ENCODE results near the gene GALNTL6.

GALNTL6 gene

DNA sequence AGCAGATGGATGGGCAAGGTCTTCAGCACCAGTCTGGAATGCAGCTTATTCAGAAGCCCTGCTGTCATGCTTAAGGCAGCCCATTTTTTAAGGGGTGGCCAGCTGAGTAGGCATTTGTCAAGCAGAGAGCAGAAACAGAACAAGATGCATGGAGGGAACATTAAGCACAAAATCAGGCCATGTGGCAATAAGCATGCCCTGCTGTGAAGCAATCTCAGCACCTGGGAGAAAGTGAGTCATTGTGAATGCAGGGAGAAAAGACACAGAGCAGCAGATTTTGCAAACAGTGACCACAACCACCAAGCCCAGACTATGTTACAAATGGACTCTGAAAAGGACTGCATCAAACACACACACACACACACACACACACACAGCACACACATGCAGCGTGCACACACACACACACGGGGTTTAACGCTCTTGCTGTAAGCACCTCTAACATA lies 1261.3 kb downstream of the GALNTL6 start:
- peak; percentile 11 for DNase-seq (ENCODE audit: low spot score)

DNA sequence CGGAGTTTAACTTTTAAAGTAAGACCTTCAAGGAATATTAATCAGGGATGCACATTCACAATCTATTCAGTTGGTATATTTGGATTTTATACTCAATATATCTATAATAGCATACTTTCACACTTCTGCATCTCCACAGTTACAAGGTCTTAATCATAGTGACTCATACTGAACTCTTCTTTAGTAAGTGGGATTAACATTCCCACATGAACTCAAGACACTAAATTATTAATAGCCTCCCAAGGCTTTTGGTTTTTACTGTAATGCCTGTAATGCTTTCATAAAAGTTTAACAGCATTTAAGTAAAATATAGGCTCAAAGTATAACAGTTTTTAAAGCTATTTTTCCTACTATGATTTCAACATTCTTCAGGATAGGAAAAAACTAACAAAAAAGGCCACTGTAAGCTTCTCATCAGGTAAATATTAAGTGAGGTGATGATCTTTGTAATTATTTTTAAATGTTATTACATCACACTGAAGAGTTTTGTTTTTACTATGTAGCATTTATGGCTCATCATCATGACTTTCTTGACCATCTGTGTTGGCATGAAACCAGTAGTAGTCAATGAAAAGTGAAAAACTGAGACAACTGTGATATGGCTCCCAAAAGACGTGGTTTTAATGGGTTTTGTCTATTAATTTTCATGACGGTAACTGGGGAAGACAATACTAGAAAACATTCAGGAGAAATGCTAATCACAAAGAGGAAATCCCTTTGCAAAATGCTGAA lies 1263.9 kb downstream of the GALNTL6 start:
- no peak for DNase-seq (ENCODE audit: low spot score)

DNA sequence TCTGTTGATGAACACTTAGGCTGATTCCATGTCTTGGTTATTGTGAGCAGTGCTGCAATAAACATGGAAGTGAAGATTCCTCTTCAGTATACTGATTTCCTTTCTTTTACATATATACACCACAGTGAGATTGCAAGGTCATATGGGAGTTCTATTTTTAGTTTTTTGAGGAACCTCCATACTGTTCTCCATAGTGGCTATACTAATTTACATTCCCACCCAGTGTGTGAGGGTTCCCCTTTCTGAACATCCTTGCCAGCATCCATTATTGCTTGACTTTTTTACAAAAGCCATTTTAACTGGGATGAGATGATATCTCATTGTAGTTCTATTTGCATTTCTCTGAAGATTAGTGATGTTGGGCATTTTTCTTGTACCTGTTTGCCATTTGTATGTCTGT lies 1274.9 kb downstream of the GALNTL6 start:
- no peak for DNase-seq (ENCODE audit: low spot score)

Data from GM03348 (cell line).